ENCODE results near the gene SLC9A6. TPM values are rescaled to one million over a fixed set of nuclear protein-coding genes. Genes with fewer than 3 reads are reported as not detected.

The SLC9A6 gene
- total and polyA plus RNA-seq, 10 of the 15 experiments (the other 5 are each of a cell fraction or from before 2014, with no cell fraction given) = 4.5 to 14.6 (median 10.7) TPM

- intact Hi-C loops (cut with micrococcal nuclease; ENCODE audit: unreplicated experiment) = no loop called here
- ATAC-seq (no peak), DNase-seq (ENCODE audit: low read depth, low spot score) (no peak), FAIRE-seq (no peak)
- Histone ChIP-seq H3K79me2 (ENCODE audit: control insufficient read depth, insufficient read depth, low read length) (no peaks in the 10 kb centered on the region), H3K9me3 (replicated peaks; ENCODE audit: control insufficient read depth, insufficient read depth, low read length) (no peaks in the 10 kb centered on the region), H3K27ac (ENCODE audit: control insufficient read depth, insufficient read depth) (no peak overlapping the region), H3K4me3 (no peak overlapping the region), H3K27me3 (replicated peaks in 1 of 2; ENCODE audit: control insufficient read depth in 2 of 2, insufficient read depth in 2 of 2, low read length in 1 of 2) (no peaks in the 10 kb centered on the region), H3K4me2 (ENCODE audit: control insufficient read depth, insufficient read depth) (no peak overlapping the region), H3K9ac (ENCODE audit: control insufficient read depth, insufficient read depth, low read length) (no peak overlapping the region), H3K36me3 (ENCODE audit: control insufficient read depth in 2 of 2, insufficient read depth in 2 of 2, low read length in 1 of 2) (no peaks in the 10 kb centered on the region), H2AFZ (ENCODE audit: control insufficient read depth, low read depth, low read length) (no peak overlapping the region), H4K20me1 (ENCODE audit: control insufficient read depth, insufficient read depth) (no peaks in the 10 kb centered on the region), H3K4me1 (ENCODE audit: control insufficient read depth, insufficient read depth, low read length) (no peaks in the 10 kb centered on the region)
- TF ChIP-seq EGR1 (IDR thresholded peaks at IDR 0.05; ENCODE audit: borderline replicate concordance in 1 of 2, low read depth in 2 of 2, low read length in 2 of 2) = no peak
- TF ChIP-seq CEBPZ (IDR thresholded peaks at IDR 0.05; ENCODE audit: low read depth, low read length) = no peak
- no peak for TF ChIP-seq IRF3 (IDR thresholded peaks at IDR 0.05)
- no peak for TF ChIP-seq ZBTB4 (CRISPR knock-in tag; IDR thresholded peaks at IDR 0.05)
- TF ChIP-seq ZNF384 (IDR thresholded peaks at IDR 0.05; ENCODE audit: borderline replicate concordance, low read depth, low read length) = no peak
- no peak for TF ChIP-seq ZZZ3 (IDR thresholded peaks at IDR 0.05; ENCODE audit: control insufficient read depth, insufficient read length, low read depth)
- no peak for TF ChIP-seq POU2F2 (IDR thresholded peaks at IDR 0.05; ENCODE audit: borderline replicate concordance, low read depth, low read length)
- no peak for TF ChIP-seq TAF1 (IDR thresholded peaks at IDR 0.05; ENCODE audit: borderline replicate concordance, low read depth, low read length)
- TF ChIP-seq CREB1 (IDR thresholded peaks at IDR 0.05; ENCODE audit: low read depth) = no peak
- no peak for TF ChIP-seq RAD21 (IDR thresholded peaks at IDR 0.05; ENCODE audit: insufficient read depth, low read depth, low read length)
- TF ChIP-seq SMAD1 (IDR thresholded peaks at IDR 0.05; ENCODE audit: low read depth, partially characterized antibody) = no peak
- TF ChIP-seq REST (IDR thresholded peaks at IDR 0.05; ENCODE audit: low read depth, low read length) = no peak
- no peak for TF ChIP-seq EP300 (IDR thresholded peaks at IDR 0.05; ENCODE audit: borderline replicate concordance in 1 of 2, control insufficient read depth in 1 of 2, low read depth in 2 of 2, low read length in 2 of 2)
- WGBS (ENCODE audit: insufficient coverage, insufficient replicate concordance, low lambda C conversion rate, missing lambda C conversion rate) = 46% methylated on average over 3 of the region's 3 CpGs
- SMC1A ChIA-PET (ENCODE audit: uncharacterized antibody, unreplicated experiment) = no interaction called here
- BruUV-seq (replicated peaks) = no TSS peak
- CTCF ChIA-PET = no interaction called here
- RAD21 ChIA-PET (ENCODE audit: unreplicated experiment) = no interaction called here
- POLR2A ChIA-PET = no interaction called here
- in situ Hi-C loops (cut with MboI) = no loop called here
These were observed 64.4 kb downstream of the SLC9A6 start for GRCh38 chrX:136049608-136050007.

Measured in GM12878 (cell line).